GM23338 (cell line): Measurements from ENCODE around the gene NTM. TPM values are rescaled to one million over a fixed set of nuclear protein-coding genes. Genes with fewer than 3 reads are reported as not detected.

Experiments
- ATAC-seq: fragments of 200-7000 bp; cut with Tn5 transposase; 3 replicates; pipeline ENCODE4 v1.9.1; 2020
- DNase-seq: peaks from one replicate; pipeline ENCODE4 v3.0.0-alpha.2; 2015; ENCODE audit warnings: low spot score
- H2AFZ ChIP-seq: fragments of 200-600 bp; sonication (generic); 2 replicates; pipeline ENCODE4 v1.8.0; 2016; ENCODE audit warnings: antibody characterized with exemption, mild to moderate bottlenecking, moderate library complexity
- H3F3A ChIP-seq: fragments of 200-600 bp; sonication (generic); replicated peaks from 2 replicates; pipeline ENCODE4 v1.8.0; 2017; ENCODE audit warnings: antibody characterized with exemption, mixed run types, low read depth
- H3K27ac ChIP-seq: fragments of 200-600 bp; sonication (generic); 2 replicates; pipeline ENCODE4 v1.6.1; 2016; ENCODE audit warnings: low read depth
- H3K27me3 ChIP-seq: fragments of 200-600 bp; sonication (generic); 2 replicates; pipeline ENCODE4 v1.8.0; 2016; ENCODE audit warnings: mild to moderate bottlenecking, mixed run types, moderate library complexity; ENCODE audit not compliant: insufficient read depth
- H3K36me3 ChIP-seq: fragments of 200-600 bp; sonication (generic); 2 replicates; pipeline ENCODE4 v1.8.0; 2016; ENCODE audit warnings: mild to moderate bottlenecking; ENCODE audit not compliant: insufficient read depth
- H3K4me1 ChIP-seq: fragments of 200-600 bp; sonication (generic); 2 replicates; pipeline ENCODE4 v1.8.0; 2016; ENCODE audit warnings: mild to moderate bottlenecking, moderate library complexity; ENCODE audit not compliant: insufficient read depth
- H3K4me2 ChIP-seq: fragments of 200-600 bp; sonication (generic); 2 replicates; pipeline ENCODE4 v1.7.1; 2017; ENCODE audit warnings: mixed run types
- H3K4me3 ChIP-seq: fragments of 200-600 bp; sonication (generic); 2 replicates; pipeline ENCODE4 v1.6.1; 2016; ENCODE audit warnings: mixed run types
- H3K79me2 ChIP-seq: fragments of 200-600 bp; sonication (generic); replicated peaks from 2 replicates; pipeline ENCODE4 v1.8.0; 2017; ENCODE audit warnings: mild to moderate bottlenecking; ENCODE audit not compliant: insufficient read depth
- H3K9me2 ChIP-seq: fragments of 200-600 bp; sonication (generic); 2 replicates; pipeline ENCODE4 v1.8.0; 2017; ENCODE audit not compliant: insufficient read depth
- H4K20me1 ChIP-seq: fragments of 200-600 bp; sonication (generic); replicated peaks from 2 replicates; pipeline ENCODE4 v1.8.0; 2017; ENCODE audit warnings: mild to moderate bottlenecking; ENCODE audit not compliant: insufficient read depth
- H3K27ac Mint-ChIP-seq: 2 replicates; pipeline ENCODE4 v1.8.0; 2020; ENCODE audit warnings: inconsistent platforms, mild to moderate bottlenecking, moderate library complexity, mixed read lengths
- H3K27me3 Mint-ChIP-seq: 3 replicates; pipeline ENCODE4 v1.8.0; 2022; ENCODE audit warnings: low read depth, mild to moderate bottlenecking, moderate library complexity, mixed read lengths, inconsistent platforms; ENCODE audit not compliant: insufficient read depth, poor library complexity
- H3K36me3 Mint-ChIP-seq: 3 replicates; pipeline ENCODE4 v1.8.0; 2021; ENCODE audit warnings: low read depth, mild to moderate bottlenecking, inconsistent platforms, moderate library complexity, mixed read lengths
- H3K4me1 Mint-ChIP-seq: 3 replicates; pipeline ENCODE4 v1.8.0; 2020; ENCODE audit warnings: mild to moderate bottlenecking, inconsistent platforms, mixed read lengths
- H3K4me3 Mint-ChIP-seq: 3 replicates; pipeline ENCODE4 v1.8.0; 2021; ENCODE audit warnings: moderate library complexity, mild to moderate bottlenecking, inconsistent platforms, mixed read lengths
- H3K9me3 Mint-ChIP-seq: 3 replicates; pipeline ENCODE4 v1.8.0; 2020; ENCODE audit warnings: moderate library complexity, mild to moderate bottlenecking, inconsistent platforms, mixed read lengths
- CREB1 ChIP-seq: fragments of 250-450 bp; sonication (Bioruptor Pico); IDR thresholded peaks from 2 replicates; pipeline ENCODE4 v1.5.0; 2020; ENCODE audit warnings: low read depth, mild to moderate bottlenecking, moderate library complexity
- EZH2 ChIP-seq: fragments of 200-600 bp; sonication (generic); IDR thresholded peaks from one replicate; pipeline ENCODE4 v1.8.0; 2017; ENCODE audit warnings: antibody characterized with exemption, mild to moderate bottlenecking, low read depth; ENCODE audit not compliant: unreplicated experiment
- JUNB ChIP-seq: IDR thresholded peaks from one replicate; pipeline ENCODE4 v1.6.1; 2016; ENCODE audit warnings: antibody characterized with exemption; ENCODE audit not compliant: unreplicated experiment
- NANOG ChIP-seq: IDR thresholded peaks from 2 replicates; pipeline ENCODE4 v1.6.1; 2016; ENCODE audit warnings: antibody characterized with exemption, borderline replicate concordance
- POLR2AphosphoS5 ChIP-seq: IDR thresholded peaks from 2 replicates; pipeline ENCODE4 v1.6.1; 2016; ENCODE audit warnings: antibody characterized with exemption, low read depth
- STAT1 ChIP-seq: IDR thresholded peaks from one replicate; pipeline ENCODE4 v1.6.1; 2016; ENCODE audit warnings: antibody characterized with exemption; ENCODE audit not compliant: unreplicated experiment
- ZNF331 ChIP-seq: fragments of 250-450 bp; sonication (Bioruptor Pico); IDR thresholded peaks from 2 replicates; pipeline ENCODE4 v1.5.0; 2020; ENCODE audit warnings: low read depth, mild to moderate bottlenecking, moderate library complexity
- polyA plus RNA-seq: library from polyadenylated mRNA; unstranded; fragments of >200 nt; fragmentation: Nextera tagmentation; extraction: Ambion mirVana; gene quantifications from 2 replicates; pipeline ENCODE4 v1.2.1, GENCODE V29; 2016
- total RNA-seq: library from RNA; depleted of rRNA; stranded (reverse); fragments of >200 nt; shearing (Covaris generic); gene quantifications from 2 replicates; pipeline ENCODE4 v1.2.3, GENCODE V29; 2014
- TF ChIP-seq, protein P1 (sequence below), 2 experiments: fragments of 200-600 bp in 1 of 2; sonication (generic) in 1 of 2; conservative IDR thresholded peaks; 2 replicates each; pipeline versions ENCODE4 v1.5.1 to v1.6.1; 2016 to 2017; ENCODE audit warnings: antibody characterized with exemption in 2 of 2, low read depth in 2 of 2, mild to moderate bottlenecking in 2 of 2, moderate library complexity in 1 of 2
- TF ChIP-seq, protein P2 (sequence below): IDR thresholded peaks from one replicate; pipeline ENCODE4 v1.6.1; 2018; ENCODE audit warnings: antibody characterized with exemption; ENCODE audit not compliant: unreplicated experiment
- TF ChIP-seq, protein P3 (sequence below): fragments of 250-450 bp; sonication (Bioruptor Pico); IDR thresholded peaks from 2 replicates; pipeline ENCODE4 v1.5.0; 2020; ENCODE audit warnings: mild to moderate bottlenecking, moderate library complexity
- TF ChIP-seq, protein P4 (sequence below): IDR thresholded peaks from 2 replicates; pipeline ENCODE4 v1.6.1; 2016; ENCODE audit warnings: antibody characterized with exemption

Gene NTM
- total and polyA plus RNA-seq, 2 experiments from 2014 or later, result 10.6 to 14.6 TPM

DNA sequence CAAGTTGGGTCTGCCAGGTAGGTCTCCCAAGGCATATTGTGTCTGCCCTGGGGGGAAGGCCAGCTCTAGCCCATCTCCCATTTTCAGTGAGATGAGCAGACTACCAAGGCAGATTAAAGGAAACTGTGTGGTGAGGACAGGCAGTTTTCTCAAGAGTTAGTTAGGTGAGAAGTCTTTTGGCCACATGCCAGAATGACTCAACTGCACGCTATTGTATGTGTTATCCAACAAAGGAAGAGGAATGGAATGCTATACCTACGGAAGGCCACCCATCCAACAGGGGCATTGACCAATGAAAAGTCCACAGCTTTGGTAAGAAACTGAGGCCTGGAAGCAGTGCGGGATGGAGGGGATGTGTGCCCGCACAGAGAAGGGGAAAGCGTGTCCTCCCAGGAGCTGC lies 941.7 kb downstream of the NTM start:
- ATAC-seq (peak; percentile 28), DNase-seq (no peak)
- Histone ChIP-seq H3K27ac (no peak overlapping the region), H4K20me1 (no peaks in the 10 kb centered on the region), H3K4me1 (no peaks in the 10 kb centered on the region), H2AFZ (no peak overlapping the region), H3K4me2 (no peak overlapping the region), H3K9me2 (no peaks in the 10 kb centered on the region), H3F3A (no peaks in the 10 kb centered on the region), H3K27me3 (no peaks in the 10 kb centered on the region), H3K4me3 (no peak overlapping the region), H3K36me3 (no peaks in the 10 kb centered on the region), H3K79me2 (no peaks in the 10 kb centered on the region)
- Mint-ChIP-seq H3K36me3 (no peaks in the 10 kb centered on the region), H3K4me1 (peaks cover 3% of the 10 kb centered on the region; the same call in 1 of the 3 replicates), H3K4me3 (no peak overlapping the region), H3K27ac (no peak overlapping the region), H3K9me3 (no peaks in the 10 kb centered on the region), H3K27me3 (peaks cover 2% of the 10 kb centered on the region)
- TF ChIP-seq, protein P1, sequence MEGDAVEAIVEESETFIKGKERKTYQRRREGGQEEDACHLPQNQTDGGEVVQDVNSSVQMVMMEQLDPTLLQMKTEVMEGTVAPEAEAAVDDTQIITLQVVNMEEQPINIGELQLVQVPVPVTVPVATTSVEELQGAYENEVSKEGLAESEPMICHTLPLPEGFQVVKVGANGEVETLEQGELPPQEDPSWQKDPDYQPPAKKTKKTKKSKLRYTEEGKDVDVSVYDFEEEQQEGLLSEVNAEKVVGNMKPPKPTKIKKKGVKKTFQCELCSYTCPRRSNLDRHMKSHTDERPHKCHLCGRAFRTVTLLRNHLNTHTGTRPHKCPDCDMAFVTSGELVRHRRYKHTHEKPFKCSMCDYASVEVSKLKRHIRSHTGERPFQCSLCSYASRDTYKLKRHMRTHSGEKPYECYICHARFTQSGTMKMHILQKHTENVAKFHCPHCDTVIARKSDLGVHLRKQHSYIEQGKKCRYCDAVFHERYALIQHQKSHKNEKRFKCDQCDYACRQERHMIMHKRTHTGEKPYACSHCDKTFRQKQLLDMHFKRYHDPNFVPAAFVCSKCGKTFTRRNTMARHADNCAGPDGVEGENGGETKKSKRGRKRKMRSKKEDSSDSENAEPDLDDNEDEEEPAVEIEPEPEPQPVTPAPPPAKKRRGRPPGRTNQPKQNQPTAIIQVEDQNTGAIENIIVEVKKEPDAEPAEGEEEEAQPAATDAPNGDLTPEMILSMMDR (conservative IDR thresholded peaks at IDR 0.05; ENCODE audit: low read depth in 2 of 2), result no peak
- TF ChIP-seq, protein P2, sequence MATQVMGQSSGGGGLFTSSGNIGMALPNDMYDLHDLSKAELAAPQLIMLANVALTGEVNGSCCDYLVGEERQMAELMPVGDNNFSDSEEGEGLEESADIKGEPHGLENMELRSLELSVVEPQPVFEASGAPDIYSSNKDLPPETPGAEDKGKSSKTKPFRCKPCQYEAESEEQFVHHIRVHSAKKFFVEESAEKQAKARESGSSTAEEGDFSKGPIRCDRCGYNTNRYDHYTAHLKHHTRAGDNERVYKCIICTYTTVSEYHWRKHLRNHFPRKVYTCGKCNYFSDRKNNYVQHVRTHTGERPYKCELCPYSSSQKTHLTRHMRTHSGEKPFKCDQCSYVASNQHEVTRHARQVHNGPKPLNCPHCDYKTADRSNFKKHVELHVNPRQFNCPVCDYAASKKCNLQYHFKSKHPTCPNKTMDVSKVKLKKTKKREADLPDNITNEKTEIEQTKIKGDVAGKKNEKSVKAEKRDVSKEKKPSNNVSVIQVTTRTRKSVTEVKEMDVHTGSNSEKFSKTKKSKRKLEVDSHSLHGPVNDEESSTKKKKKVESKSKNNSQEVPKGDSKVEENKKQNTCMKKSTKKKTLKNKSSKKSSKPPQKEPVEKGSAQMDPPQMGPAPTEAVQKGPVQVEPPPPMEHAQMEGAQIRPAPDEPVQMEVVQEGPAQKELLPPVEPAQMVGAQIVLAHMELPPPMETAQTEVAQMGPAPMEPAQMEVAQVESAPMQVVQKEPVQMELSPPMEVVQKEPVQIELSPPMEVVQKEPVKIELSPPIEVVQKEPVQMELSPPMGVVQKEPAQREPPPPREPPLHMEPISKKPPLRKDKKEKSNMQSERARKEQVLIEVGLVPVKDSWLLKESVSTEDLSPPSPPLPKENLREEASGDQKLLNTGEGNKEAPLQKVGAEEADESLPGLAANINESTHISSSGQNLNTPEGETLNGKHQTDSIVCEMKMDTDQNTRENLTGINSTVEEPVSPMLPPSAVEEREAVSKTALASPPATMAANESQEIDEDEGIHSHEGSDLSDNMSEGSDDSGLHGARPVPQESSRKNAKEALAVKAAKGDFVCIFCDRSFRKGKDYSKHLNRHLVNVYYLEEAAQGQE, result no peak
- TF ChIP-seq, protein P3, sequence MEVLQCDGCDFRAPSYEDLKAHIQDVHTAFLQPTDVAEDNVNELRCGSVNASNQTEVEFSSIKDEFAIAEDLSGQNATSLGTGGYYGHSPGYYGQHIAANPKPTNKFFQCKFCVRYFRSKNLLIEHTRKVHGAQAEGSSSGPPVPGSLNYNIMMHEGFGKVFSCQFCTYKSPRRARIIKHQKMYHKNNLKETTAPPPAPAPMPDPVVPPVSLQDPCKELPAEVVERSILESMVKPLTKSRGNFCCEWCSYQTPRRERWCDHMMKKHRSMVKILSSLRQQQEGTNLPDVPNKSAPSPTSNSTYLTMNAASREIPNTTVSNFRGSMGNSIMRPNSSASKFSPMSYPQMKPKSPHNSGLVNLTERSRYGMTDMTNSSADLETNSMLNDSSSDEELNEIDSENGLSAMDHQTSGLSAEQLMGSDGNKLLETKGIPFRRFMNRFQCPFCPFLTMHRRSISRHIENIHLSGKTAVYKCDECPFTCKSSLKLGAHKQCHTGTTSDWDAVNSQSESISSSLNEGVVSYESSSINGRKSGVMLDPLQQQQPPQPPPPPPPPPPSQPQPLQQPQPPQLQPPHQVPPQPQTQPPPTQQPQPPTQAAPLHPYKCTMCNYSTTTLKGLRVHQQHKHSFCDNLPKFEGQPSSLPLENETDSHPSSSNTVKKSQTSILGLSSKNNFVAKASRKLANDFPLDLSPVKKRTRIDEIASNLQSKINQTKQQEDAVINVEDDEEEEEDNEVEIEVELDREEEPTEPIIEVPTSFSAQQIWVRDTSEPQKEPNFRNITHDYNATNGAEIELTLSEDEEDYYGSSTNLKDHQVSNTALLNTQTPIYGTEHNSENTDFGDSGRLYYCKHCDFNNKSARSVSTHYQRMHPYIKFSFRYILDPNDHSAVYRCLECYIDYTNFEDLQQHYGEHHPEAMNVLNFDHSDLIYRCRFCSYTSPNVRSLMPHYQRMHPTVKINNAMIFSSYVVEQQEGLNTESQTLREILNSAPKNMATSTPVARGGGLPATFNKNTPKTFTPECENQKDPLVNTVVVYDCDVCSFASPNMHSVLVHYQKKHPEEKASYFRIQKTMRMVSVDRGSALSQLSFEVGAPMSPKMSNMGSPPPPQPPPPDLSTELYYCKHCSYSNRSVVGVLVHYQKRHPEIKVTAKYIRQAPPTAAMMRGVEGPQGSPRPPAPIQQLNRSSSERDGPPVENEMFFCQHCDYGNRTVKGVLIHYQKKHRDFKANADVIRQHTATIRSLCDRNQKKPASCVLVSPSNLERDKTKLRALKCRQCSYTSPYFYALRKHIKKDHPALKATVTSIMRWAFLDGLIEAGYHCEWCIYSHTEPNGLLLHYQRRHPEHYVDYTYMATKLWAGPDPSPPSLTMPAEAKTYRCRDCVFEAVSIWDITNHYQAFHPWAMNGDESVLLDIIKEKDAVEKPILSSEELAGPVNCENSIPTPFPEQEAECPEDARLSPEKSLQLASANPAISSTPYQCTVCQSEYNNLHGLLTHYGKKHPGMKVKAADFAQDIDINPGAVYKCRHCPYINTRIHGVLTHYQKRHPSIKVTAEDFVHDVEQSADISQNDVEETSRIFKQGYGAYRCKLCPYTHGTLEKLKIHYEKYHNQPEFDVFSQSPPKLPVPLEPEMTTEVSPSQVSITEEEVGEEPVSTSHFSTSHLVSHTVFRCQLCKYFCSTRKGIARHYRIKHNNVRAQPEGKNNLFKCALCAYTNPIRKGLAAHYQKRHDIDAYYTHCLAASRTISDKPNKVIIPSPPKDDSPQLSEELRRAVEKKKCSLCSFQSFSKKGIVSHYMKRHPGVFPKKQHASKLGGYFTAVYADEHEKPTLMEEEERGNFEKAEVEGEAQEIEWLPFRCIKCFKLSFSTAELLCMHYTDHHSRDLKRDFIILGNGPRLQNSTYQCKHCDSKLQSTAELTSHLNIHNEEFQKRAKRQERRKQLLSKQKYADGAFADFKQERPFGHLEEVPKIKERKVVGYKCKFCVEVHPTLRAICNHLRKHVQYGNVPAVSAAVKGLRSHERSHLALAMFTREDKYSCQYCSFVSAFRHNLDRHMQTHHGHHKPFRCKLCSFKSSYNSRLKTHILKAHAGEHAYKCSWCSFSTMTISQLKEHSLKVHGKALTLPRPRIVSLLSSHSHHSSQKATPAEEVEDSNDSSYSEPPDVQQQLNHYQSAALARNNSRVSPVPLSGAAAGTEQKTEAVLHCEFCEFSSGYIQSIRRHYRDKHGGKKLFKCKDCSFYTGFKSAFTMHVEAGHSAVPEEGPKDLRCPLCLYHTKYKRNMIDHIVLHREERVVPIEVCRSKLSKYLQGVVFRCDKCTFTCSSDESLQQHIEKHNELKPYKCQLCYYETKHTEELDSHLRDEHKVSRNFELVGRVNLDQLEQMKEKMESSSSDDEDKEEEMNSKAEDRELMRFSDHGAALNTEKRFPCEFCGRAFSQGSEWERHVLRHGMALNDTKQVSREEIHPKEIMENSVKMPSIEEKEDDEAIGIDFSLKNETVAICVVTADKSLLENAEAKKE (CRISPR knock-in tag), result no peak
- TF ChIP-seq ZNF331 (CRISPR knock-in tag) (no peak), POLR2AphosphoS5 (no peak), EZH2 (no peak), STAT1 (no peak), JUNB (no peak), NANOG (no peak), CREB1 (CRISPR knock-in tag) (no peak)
- TF ChIP-seq, protein P4, sequence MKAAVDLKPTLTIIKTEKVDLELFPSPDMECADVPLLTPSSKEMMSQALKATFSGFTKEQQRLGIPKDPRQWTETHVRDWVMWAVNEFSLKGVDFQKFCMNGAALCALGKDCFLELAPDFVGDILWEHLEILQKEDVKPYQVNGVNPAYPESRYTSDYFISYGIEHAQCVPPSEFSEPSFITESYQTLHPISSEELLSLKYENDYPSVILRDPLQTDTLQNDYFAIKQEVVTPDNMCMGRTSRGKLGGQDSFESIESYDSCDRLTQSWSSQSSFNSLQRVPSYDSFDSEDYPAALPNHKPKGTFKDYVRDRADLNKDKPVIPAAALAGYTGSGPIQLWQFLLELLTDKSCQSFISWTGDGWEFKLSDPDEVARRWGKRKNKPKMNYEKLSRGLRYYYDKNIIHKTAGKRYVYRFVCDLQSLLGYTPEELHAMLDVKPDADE, result no peak
